ENCODE data around the gene SLC13A3.

Gene SLC13A3

DNA sequence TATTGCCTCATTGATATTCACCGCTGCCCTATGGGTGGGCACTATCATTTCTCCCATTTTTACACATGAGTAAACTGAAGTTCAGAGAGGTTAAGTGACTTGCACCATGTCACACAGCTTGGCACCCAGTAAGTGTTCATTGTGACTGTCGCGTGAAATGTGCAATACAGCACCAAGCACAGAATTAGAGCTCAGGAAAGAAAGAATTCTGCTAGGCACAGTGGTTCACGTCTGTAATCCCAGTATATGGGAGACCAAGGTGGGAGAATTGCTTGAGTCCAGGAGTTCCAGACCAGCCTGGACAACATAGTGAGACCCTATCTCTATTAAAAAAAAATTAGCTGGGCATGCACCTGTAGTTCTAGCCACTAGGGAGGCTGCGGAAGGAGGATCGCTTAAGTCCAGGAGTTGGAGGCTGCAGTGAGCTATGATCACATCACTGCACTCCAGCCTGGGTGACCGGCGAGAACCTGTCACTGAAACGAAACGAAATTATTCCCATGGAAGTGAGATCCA, 626 bp downstream of the SLC13A3 start:
- no peaks in the 10 kb centered on the region for H3K27me3 ChIP-seq (ENCODE audit: low read length)
- H3K4me3 ChIP-seq (ENCODE audit: insufficient read depth, low read length, poor library complexity, severe bottlenecking) = no peak overlapping the region
- no peak overlapping the region for H2AFZ ChIP-seq (ENCODE audit: low read depth, low read length, severe bottlenecking)
- H3K9me3 ChIP-seq (ENCODE audit: insufficient read depth, low read length) = no peaks in the 10 kb centered on the region
- H3F3A ChIP-seq (ENCODE audit: insufficient read depth) = no peaks in the 10 kb centered on the region
- no peak overlapping the region for H3K4me2 ChIP-seq (ENCODE audit: low read depth, low read length, poor library complexity, severe bottlenecking)
- no peaks in the 10 kb centered on the region for H3K36me3 ChIP-seq (ENCODE audit: low read length)
- no peaks in the 10 kb centered on the region for H3K9me2 ChIP-seq (replicated peaks; ENCODE audit: insufficient read depth, low read length)
- no peaks in the 10 kb centered on the region for H4K20me1 ChIP-seq (ENCODE audit: low read depth, low read length)
- TF ChIP-seq EZH2phosphoT487 (conservative IDR thresholded peaks at IDR 0.05; ENCODE audit: low read length) = no peak
- no peak for TF ChIP-seq CTCF (IDR thresholded peaks at IDR 0.05; ENCODE audit: insufficient read depth, low read length, poor library complexity, severe bottlenecking)
- no peak overlapping the region for H3K27ac ChIP-seq (ENCODE audit: low read depth, low read length)
- H3K79me2 ChIP-seq (ENCODE audit: insufficient read depth, low read length) = no peaks in the 10 kb centered on the region
- H3K9ac ChIP-seq (ENCODE audit: low read length) = no peak overlapping the region

DNA sequence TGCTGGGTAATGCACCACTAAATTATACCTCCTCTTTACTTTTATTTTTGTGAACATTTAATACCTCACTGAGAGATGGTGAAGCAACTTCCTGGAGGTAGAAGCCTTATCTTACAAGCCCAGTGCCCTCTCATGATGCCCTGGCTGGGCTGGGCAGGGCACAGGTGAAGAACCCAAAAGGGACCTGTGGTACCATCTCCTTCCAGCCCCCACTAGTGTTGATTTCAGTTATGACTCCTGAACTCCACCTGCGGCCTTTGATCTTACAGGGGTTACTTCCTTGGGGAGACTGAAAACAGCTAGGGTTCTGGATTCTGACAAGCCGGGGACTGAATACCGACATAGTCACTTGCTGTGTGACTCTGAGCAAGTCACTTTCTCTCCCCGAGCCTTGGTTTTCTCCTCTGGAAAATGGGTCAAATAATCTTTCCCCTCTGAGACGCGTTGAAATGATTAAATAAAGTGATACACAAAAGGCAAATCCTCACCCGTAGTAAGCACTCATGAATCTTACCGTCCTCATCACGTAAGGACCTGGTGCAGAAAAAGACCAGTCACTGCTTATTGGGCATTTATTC, 1.2 kb downstream of the SLC13A3 start:
- no peaks in the 10 kb centered on the region for H3K27me3 ChIP-seq (ENCODE audit: low read length)
- no peak overlapping the region for H3K4me3 ChIP-seq (ENCODE audit: insufficient read depth, low read length, poor library complexity, severe bottlenecking)
- H3K27ac ChIP-seq (ENCODE audit: low read depth, low read length) = no peak overlapping the region
- no peak overlapping the region for H3K9ac ChIP-seq (ENCODE audit: low read length)
- no peaks in the 10 kb centered on the region for H3K79me2 ChIP-seq (ENCODE audit: insufficient read depth, low read length)
- no peak overlapping the region for H2AFZ ChIP-seq (ENCODE audit: low read depth, low read length, severe bottlenecking)
- H3K9me2 ChIP-seq (replicated peaks; ENCODE audit: insufficient read depth, low read length) = no peaks in the 10 kb centered on the region
- TF ChIP-seq CTCF (IDR thresholded peaks at IDR 0.05; ENCODE audit: insufficient read depth, low read length, poor library complexity, severe bottlenecking) = no peak
- TF ChIP-seq EZH2phosphoT487 (conservative IDR thresholded peaks at IDR 0.05; ENCODE audit: low read length) = no peak
- H3K36me3 ChIP-seq (ENCODE audit: low read length) = no peaks in the 10 kb centered on the region
- no peaks in the 10 kb centered on the region for H3K9me3 ChIP-seq (ENCODE audit: insufficient read depth, low read length)
- no peak overlapping the region for H3K4me2 ChIP-seq (ENCODE audit: low read depth, low read length, poor library complexity, severe bottlenecking)
- no peaks in the 10 kb centered on the region for H3F3A ChIP-seq (ENCODE audit: insufficient read depth)
- H4K20me1 ChIP-seq (ENCODE audit: low read depth, low read length) = no peaks in the 10 kb centered on the region

DNA sequence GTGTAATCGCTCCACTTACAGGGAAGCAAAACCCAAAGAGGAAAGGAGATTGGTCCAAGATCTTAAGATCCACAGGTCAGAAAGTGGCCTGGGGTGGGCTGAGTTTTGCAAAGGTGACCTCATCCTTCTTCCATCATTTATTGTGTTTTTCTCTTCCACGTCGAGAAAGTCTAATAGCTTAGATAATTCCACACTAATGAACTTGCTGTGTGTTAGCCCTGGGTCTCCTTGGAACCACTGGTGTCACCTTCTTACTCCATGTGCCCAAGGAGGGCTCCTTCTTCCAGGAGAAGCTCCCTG, 1.7 kb downstream of the SLC13A3 start:
- Histone ChIP-seq H3K9me3 (ENCODE audit: insufficient read depth, low read length) (no peaks in the 10 kb centered on the region), H3K27ac (ENCODE audit: low read depth, low read length) (no peak overlapping the region), H2AFZ (ENCODE audit: low read depth, low read length, severe bottlenecking) (no peak overlapping the region), H4K20me1 (ENCODE audit: low read depth, low read length) (no peaks in the 10 kb centered on the region), H3K9me2 (replicated peaks; ENCODE audit: insufficient read depth, low read length) (no peaks in the 10 kb centered on the region), H3K4me2 (ENCODE audit: low read depth, low read length, poor library complexity, severe bottlenecking) (no peak overlapping the region), H3F3A (ENCODE audit: insufficient read depth) (no peaks in the 10 kb centered on the region), H3K79me2 (ENCODE audit: insufficient read depth, low read length) (no peaks in the 10 kb centered on the region), H3K27me3 (ENCODE audit: low read length) (no peaks in the 10 kb centered on the region), H3K4me3 (ENCODE audit: insufficient read depth, low read length, poor library complexity, severe bottlenecking) (no peak overlapping the region), H3K9ac (ENCODE audit: low read length) (no peak overlapping the region), H3K36me3 (ENCODE audit: low read length) (no peaks in the 10 kb centered on the region)
- no peak for TF ChIP-seq CTCF (IDR thresholded peaks at IDR 0.05; ENCODE audit: insufficient read depth, low read length, poor library complexity, severe bottlenecking)
